ENCODE measurements around the gene DDX39B. TPM values are rescaled to one million over a fixed set of nuclear protein-coding genes. Genes with fewer than 3 reads are reported as not detected.

The DDX39B gene
- total RNA-seq = 100 to 1,000 TPM; 423 to 444 TPM

GRCh38 chr6:31541658-31542521 is at the start of gene DDX39B:
Gene DDX39B, minus strand, starts transcription at chr6:31542003. Its CDS starts 1,471 bp downstream, at chr6:31540532.

GRCh38 chr6:31586008-31586407 is 44.2 kb upstream of the DDX39B start, which contains the start of gene LST1:
Gene LST1, plus strand, starts transcription at chr6:31586277. Its CDS starts 1,023 bp downstream, at chr6:31587300.

GRCh38 chr6:31582230-31582643 is 40.4 kb upstream of the DDX39B start, which contains the start of gene LTB:
Gene LTB, minus strand, starts transcription at chr6:31582424. Its CDS starts 7 bp downstream, at chr6:31582417.

GRCh38 chr6:31575335-31575901 is 33.6 kb upstream of the DDX39B start, which contains the start of gene TNF:
Gene TNF, plus strand, starts transcription at chr6:31575565. Its CDS starts 177 bp downstream, at chr6:31575742.

DNA sequence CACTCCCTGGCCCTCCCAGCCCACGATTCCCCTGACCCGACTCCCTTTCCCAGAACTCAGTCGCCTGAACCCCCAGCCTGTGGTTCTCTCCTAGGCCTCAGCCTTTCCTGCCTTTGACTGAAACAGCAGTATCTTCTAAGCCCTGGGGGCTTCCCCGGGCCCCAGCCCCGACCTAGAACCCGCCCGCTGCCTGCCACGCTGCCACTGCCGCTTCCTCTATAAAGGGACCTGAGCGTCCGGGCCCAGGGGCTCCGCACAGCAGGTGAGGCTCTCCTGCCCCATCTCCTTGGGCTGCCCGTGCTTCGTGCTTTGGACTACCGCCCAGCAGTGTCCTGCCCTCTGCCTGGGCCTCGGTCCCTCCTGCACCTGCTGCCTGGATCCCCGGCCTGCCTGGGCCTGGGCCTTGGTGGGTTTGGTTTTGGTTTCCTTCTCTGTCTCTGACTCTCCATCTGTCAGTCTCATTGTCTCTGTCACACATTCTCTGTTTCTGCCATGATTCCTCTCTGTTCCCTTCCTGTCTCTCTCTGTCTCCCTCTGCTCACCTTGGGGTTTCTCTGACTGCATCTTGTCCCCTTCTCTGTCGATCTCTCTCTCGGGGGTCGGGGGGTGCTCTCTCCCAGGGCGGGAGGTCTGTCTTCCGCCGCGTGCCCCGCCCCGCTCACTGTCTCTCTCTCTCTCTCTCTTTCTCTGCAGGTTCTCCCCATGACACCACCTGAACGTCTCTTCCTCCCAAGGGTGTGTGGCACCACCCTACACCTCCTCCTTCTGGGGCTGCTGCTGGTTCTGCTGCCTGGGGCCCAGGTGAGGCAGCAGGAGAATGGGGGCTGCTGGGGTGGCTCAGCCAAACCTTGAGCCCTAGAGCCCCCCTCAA is 30.5 kb upstream of the DDX39B start, which contains the start of gene LTA:
LTA (plus strand) TSS at position 249 of the 871 bp plus-strand sequence; CDS start at position 703, 454 bp downstream.

DNA sequence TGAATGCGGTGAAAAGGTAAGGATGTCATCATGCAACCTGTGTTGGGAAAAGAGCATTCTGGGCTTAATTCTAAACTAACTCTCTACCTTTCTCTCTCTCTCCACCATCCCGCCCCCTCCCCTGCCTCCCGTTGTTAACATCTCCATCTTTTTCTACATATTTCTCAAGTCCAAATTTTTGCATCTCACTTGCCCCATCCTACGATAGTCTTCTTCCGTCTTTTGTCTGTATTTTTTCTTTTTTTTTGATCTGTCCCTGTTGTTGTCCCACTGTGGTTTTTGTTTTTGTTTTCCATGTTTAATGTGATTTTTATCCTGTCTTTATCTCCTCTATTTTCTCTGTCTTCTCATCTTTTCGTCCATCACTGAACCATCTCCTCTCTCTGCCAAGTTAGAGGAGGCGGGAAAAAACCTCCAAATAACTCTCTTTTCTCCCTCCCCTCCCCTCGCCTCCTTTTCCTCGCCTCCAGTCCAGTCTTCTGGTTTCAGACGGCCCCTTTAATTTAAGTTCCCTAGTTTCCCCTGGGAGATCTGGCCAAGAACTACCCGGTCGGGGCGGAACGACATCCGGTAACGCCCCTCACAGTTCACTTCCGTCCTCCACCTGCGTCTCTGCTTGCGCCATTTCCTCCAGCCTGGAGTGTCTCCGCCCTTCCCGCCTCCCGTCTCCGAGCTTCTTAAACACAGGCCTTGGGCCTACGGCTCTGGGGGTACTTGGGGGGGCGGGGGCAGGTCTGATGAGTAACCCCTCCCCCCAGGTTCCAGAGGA is 5.3 kb upstream of the DDX39B start, which contains the start of gene NFKBIL1:
NFKBIL1 (plus strand) TSS at position 651 of the 769 bp plus-strand sequence; CDS start at position 738, 87 bp downstream.

GRCh38 chr6:31546339-31546957 is 4.6 kb upstream of the DDX39B start, which contains the start of gene ATP6V1G2:
Gene ATP6V1G2, minus strand, starts transcription at chr6:31546608. Its CDS starts 49 bp downstream, at chr6:31546559.

DNA sequence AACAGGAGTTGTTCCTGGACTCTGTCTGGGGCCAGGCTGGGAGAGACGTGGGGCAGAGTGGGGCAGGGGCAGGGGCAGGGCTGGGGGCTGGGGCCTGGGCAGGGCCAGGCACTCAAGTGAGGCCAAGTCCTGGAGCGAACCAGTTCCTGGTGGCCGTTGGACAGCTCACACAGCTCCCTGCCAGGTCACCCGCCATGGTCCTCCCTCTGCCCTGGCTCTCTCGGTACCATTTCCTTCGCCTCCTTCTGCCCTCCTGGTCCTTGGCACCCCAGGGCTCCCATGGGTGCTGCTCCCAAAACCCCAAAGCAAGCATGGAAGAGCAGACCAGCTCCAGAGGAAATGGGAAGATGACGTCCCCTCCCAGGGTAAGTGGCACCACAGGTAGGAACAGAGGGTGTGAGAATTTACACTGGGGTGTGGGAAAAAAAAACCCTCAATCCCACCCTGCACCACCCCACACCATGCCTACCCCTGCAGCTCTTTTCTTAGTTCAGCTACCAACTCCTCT is 12.9 kb downstream of the DDX39B start, which contains the start of gene MCCD1:
MCCD1 (plus strand) TSS at position 142 of the 508 bp plus-strand sequence; CDS start at position 195, 53 bp downstream.

DNA sequence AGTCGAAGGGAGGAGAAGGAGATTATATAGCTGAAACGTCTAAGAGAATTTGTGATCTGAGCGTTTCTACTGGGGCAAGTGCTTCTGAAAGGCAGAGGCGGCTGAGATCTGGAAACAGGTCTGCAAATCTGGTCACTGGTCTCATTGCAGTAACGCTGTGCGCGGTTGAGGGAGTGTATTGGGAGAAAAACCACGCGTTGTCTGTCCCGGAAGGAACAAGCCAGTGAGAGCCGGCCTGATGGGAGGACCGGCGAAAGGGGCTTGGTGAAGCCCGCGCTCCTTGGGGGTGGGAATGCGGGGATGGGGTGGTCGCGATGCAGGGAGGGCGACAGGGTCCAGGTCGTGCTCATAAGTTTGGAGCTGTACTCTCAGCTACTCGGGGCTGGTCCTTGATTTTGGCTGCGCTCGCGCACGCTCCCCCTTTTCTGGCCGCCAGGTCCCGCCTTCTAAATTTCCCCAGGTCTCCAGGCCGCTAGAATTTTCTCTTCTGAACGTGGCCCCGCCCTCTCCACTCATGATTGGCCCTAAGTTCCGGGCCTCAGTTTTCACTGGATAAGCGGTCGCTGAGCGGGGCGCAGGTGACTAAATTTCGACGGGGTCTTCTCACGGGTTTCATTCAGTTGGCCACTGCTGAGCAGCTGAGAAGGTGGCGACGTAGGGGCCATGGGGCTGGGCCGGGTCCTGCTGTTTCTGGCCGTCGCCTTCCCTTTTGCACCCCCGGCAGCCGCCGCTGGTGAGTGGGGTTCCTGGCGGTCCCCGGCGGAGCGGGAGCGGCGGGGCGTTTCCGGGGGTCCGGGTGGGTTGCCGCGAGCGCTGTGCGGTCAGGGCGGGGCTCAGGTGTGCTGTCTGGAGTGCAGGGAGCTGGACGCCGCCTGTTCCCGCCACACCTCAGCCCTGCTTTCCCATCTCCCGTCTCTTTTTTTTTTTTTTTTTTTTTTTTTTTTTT is 44.0 kb downstream of the DDX39B start, which contains the start of gene MICB:
MICB (plus strand) TSS at position 615 of the 946 bp plus-strand sequence; CDS start at position 664, 49 bp downstream.

Other genes with a start within 250 kb of the DDX39B start
- 1,000 to 10,000 TPM; 4,256 to 4,376 TPM for gene HLA-B, start 184.8 kb downstream of the DDX39B start, total RNA-seq
- gene MICA, start 138.4 kb downstream of the DDX39B start, total RNA-seq = 10 to 100 TPM in 1 of 2 experiments, 1 to 10 TPM in 1; 8.9 to 10.4 TPM
- 10 to 100 TPM; 37.8 to 38.1 TPM for gene MICB, start 43.9 kb downstream of the DDX39B start, total RNA-seq
- not detected for gene MCCD1, start 13.0 kb downstream of the DDX39B start, total RNA-seq
- 1 to 10 TPM; 3.5 to 4.2 TPM for gene ATP6V1G2, start 4.6 kb upstream of the DDX39B start, total RNA-seq
- 10 to 100 TPM; 12.9 to 15.8 TPM for gene NFKBIL1, start 5.6 kb upstream of the DDX39B start, total RNA-seq
- 10 to 100 TPM; 29.6 TPM for gene LTA, start 30.3 kb upstream of the DDX39B start, total RNA-seq
- 10 to 100 TPM; 51.3 to 53.4 TPM for gene TNF, start 33.6 kb upstream of the DDX39B start, total RNA-seq
- gene LTB, start 40.4 kb upstream of the DDX39B start, total RNA-seq = 1,000 to 10,000 TPM; 1,438 to 1,452 TPM
- gene LST1, start 44.3 kb upstream of the DDX39B start, total RNA-seq = 10 to 100 TPM; 67.8 to 71.0 TPM
- 10 to 100 TPM; 27.6 to 28.8 TPM for gene NCR3, start 51.0 kb upstream of the DDX39B start, total RNA-seq
- gene AIF1, start 73.2 kb upstream of the DDX39B start, total RNA-seq = 10 to 100 TPM; 45.4 to 46.1 TPM
- gene PRRC2A, start 78.7 kb upstream of the DDX39B start, total RNA-seq = 100 to 1,000 TPM; 210 to 211 TPM
- 100 to 1,000 TPM; 278 to 280 TPM for gene BAG6, start 110.7 kb upstream of the DDX39B start, total RNA-seq
- 1 to 10 TPM; 3.8 to 3.9 TPM for gene APOM, start 113.9 kb upstream of the DDX39B start, total RNA-seq
- 10 to 100 TPM; 23.6 to 24.2 TPM for gene C6orf47, start 118.8 kb upstream of the DDX39B start, total RNA-seq
- gene GPANK1, start 123.0 kb upstream of the DDX39B start, total RNA-seq = 10 to 100 TPM; 26.4 to 29.1 TPM
- gene CSNK2B, start 124.1 kb upstream of the DDX39B start, total RNA-seq = 100 to 1,000 TPM; 181 to 195 TPM
- 10 to 100 TPM; 20.3 to 23.5 TPM for gene LY6G5B, start 128.0 kb upstream of the DDX39B start, total RNA-seq
- 1 to 10 TPM; 1.8 to 2.2 TPM for gene LY6G5C, start 139.1 kb upstream of the DDX39B start, total RNA-seq
- gene ABHD16A, start 161.3 kb upstream of the DDX39B start, total RNA-seq = 10 to 100 TPM; 50.4 to 54.9 TPM
- not detected for gene LY6G6F, start 164.9 kb upstream of the DDX39B start, total RNA-seq
- not detected for gene LY6G6D, start 173.3 kb upstream of the DDX39B start, total RNA-seq
- not detected for gene LY6G6C, start 179.7 kb upstream of the DDX39B start, total RNA-seq
- gene MPIG6B, start 181.4 kb upstream of the DDX39B start, total RNA-seq = under 1 TPM; 0.22 to 0.43 TPM
- gene DDAH2, start 187.3 kb upstream of the DDX39B start, total RNA-seq = 10 to 100 TPM; 18.1 to 18.9 TPM
- gene CLIC1, start 194.5 kb upstream of the DDX39B start, total RNA-seq = 100 to 1,000 TPM; 534 to 538 TPM
- gene MSH5, start 198.0 kb upstream of the DDX39B start, total RNA-seq = 10 to 100 TPM; 47.4 to 47.7 TPM
- 10 to 100 TPM; 11.3 to 12.0 TPM for gene SAPCD1, start 220.7 kb upstream of the DDX39B start, total RNA-seq
- gene VWA7, start 235.3 kb upstream of the DDX39B start, total RNA-seq = 1 to 10 TPM; 3.8 to 3.9 TPM